Heart left ventricle (tissue), 16 donors: Measurements from ENCODE around the gene TRIM33. TPM values are rescaled to one million over a fixed set of nuclear protein-coding genes. Genes with fewer than 3 reads are reported as not detected.
"Not testable (repeated sequence)": the region's sequence is repeated elsewhere in the genome, so short reads cannot be mapped to it uniquely, and the experiment has no call there.

Source experiments
- ATAC-seq, 4 donors: fragments of 200-7000 bp; cut with Tn5 transposase; one replicate each; pipeline ENCODE4 v1.9.1; 2020 to 2022; ENCODE audit warnings: moderate library complexity in 4 of 4, mild to moderate bottlenecking in 3 of 4, moderate number of reproducible peaks in 1 of 4
- DNase-seq, 5 donors: peaks; one replicate each; pipeline ENCODE4 v3.0.0-alpha.2; 2020
- H3K27ac ChIP-seq, 12 donors: fragments of 200-600 bp; sonication (generic) in 4 of 12; one replicate each; pipeline versions ENCODE4 v1.5.0 to v1.8.0; 2016 to 2022; ENCODE audit warnings: mild to moderate bottlenecking in 2 of 12
- H3K27me3 ChIP-seq, 9 donors: fragments of 200-600 bp; sonication (generic) in 2 of 9; one replicate each; pipeline versions ENCODE4 v1.5.1 to v1.8.0; 2016 to 2022; ENCODE audit warnings: mild to moderate bottlenecking in 3 of 9
- H3K36me3 ChIP-seq, 9 donors: fragments of 200-600 bp; sonication (generic) in 2 of 9; one replicate each; pipeline versions ENCODE4 v1.5.0 to v1.8.0; 2018 to 2022; ENCODE audit warnings: mild to moderate bottlenecking in 2 of 9
- H3K4me1 ChIP-seq, 12 donors: fragments of 200-600 bp; sonication (generic) in 4 of 12; one replicate each; pipeline versions ENCODE4 v1.5.0 to v1.8.0; 2016 to 2022; ENCODE audit warnings: mild to moderate bottlenecking in 3 of 12
- H3K4me3 ChIP-seq, 12 donors: fragments of 200-600 bp; sonication (generic) in 4 of 12; one replicate each; pipeline versions ENCODE4 v1.5.0 to v1.8.0; 2017 to 2022; ENCODE audit warnings: mild to moderate bottlenecking in 9 of 12, moderate library complexity in 4 of 12
- H3K9me3 ChIP-seq, 12 donors: fragments of 200-600 bp; sonication (generic) in 4 of 12; one replicate each; pipeline versions ENCODE4 v1.5.0 to v1.8.0; 2016 to 2022; ENCODE audit warnings: mild to moderate bottlenecking in 1 of 12
- POLR2A ChIP-seq, 2 donors: fragments of 450-650 bp; IDR thresholded peaks; one replicate each; pipeline ENCODE4 v1.6.1; 2017; ENCODE audit warnings: antibody characterized with exemption in 2 of 2, mild to moderate bottlenecking in 2 of 2, moderate library complexity in 2 of 2
- WGBS, 4 donors: extraction: QIAGEN DNeasy Blood & Tissue Kit in 2 of 4; methylation state at CpG; one replicate each; pipeline versions ENCODE4 v1.1.5 to v1.1.7; 2013 to 2018; 5-methylcytosine and 5-hydroxymethylcytosine counted together
- intact Hi-C, 10 donors: fragments of 100-400 bp; cut with DNase I; formaldehyde crosslinking; loops; one replicate each; pipeline versions ENCODE4 v1.11.1 to v1.14.2; 2022
- polyA plus RNA-seq, 2 donors: library from polyadenylated mRNA; stranded (reverse); fragments of 200-250 nt; gene quantifications; one replicate each; pipeline ENCODE4 v1.2.3, GENCODE V29; 2013
- total RNA-seq, 9 donors: library from RNA; depleted of rRNA in 2 of 9; stranded (reverse); fragments of >200 nt in 2 of 9; fragmentation: NEBNext Ultra II Directional in 3 of 9; extraction: Animal tissue kit (Norgen Biotek cat#: 25700) in 3 of 9; gene quantifications; one replicate each; pipeline versions ENCODE4 v1.1.0 to v1.2.4, GENCODE V29; 2016 to 2023
- TF ChIP-seq, protein P1 (sequence below), 12 donors: fragments of 200-600 bp; sonication (generic) in 4 of 12; IDR thresholded peaks; one replicate each; pipeline versions ENCODE4 v1.5.0 to v1.8.0; 2018 to 2022; ENCODE audit warnings: antibody characterized with exemption in 12 of 12, mild to moderate bottlenecking in 5 of 12
- donor health status: ischemic (EF 13 %, LVEDD 7.1; RV severe dilation, severe dysfunction).
- donor health status: healthy with polysubstance abuse.
- donor health status: DM: no; HTN: yes; CAD: no.
- donor health status: DM: no; HTN: no; CAD: no.
- donor health status: ischemic (EF 25% LVEDD 6.9; RV normal size, moderate dysfunction).
- donor health status: ischemic (EF 25% LVEDD 5.7; RV mildly dilated, moderate dysfunction).
- donor health status: healthy.
- donor health status: DM: yes; HTN: yes; CAD: no.
- donor health status: ischemic (EF 35%, LVEDD 5.7; RV mildly dilated, moderate dysfunction).
- donor health status: nonischemic (EF 11% LVEDD 7.7; RV severe dilation, severe dysfunction).
- donor health status: DM: yes; HTN: yes; CAD: no.
- donor health status: PGD.
- donor health status: ischemic (EF 29% LVEDD 5.4; RV normal size, mild dysfunction).
- donor health status: nonischemic (EF 23%, LVEDD 6.1; RV moderate dilation, normal function).

The TRIM33 gene
- total and polyA plus RNA-seq, 11 donors: 6.1 to 30.8 (median 17.3) TPM

DNA sequence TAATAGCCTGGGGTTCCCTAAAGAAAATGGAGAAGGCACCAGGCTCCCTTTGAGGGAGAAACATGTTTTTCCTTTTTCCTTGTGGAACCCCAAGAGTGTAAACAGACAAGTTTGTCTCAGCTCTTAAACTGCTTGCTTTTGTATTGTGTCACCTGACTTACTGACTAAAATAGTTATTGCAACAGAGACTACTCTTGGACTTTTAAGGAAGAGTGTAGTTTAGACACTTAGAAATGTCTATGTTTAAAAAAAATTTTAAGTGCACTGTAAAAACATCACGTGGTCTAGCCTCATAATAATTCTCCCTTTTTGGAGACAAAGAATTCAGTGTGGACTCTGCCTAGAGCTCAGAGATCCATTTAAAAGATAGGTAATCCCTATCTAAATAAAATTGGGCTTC lies 141.1 kb downstream of the TRIM33 start:
- 30 to 39% (median 33%) methylated on average over 1 of the region's 1 CpG for WGBS, 4 donors
- Histone ChIP-seq H3K4me3 (no peak overlapping the region), H3K27ac (peak overlapping the region in 1 of 12 donors; percentile 72), H3K27me3 (no peaks in the 10 kb centered on the region), H3K9me3 (peaks cover 0 to 14% (median 10%) of the 10 kb centered on the region in 12 donors), H3K4me1 (peaks cover 0 to 7% (median 0%) of the 10 kb centered on the region in 12 donors), H3K36me3 (no peaks in the 10 kb centered on the region)
- no peak for ATAC-seq
- no peak for DNase-seq
- intact Hi-C loops: no loop called here
- TF ChIP-seq POLR2A (IDR thresholded peaks at IDR 0.05): no peak
- TF ChIP-seq, protein P1, sequence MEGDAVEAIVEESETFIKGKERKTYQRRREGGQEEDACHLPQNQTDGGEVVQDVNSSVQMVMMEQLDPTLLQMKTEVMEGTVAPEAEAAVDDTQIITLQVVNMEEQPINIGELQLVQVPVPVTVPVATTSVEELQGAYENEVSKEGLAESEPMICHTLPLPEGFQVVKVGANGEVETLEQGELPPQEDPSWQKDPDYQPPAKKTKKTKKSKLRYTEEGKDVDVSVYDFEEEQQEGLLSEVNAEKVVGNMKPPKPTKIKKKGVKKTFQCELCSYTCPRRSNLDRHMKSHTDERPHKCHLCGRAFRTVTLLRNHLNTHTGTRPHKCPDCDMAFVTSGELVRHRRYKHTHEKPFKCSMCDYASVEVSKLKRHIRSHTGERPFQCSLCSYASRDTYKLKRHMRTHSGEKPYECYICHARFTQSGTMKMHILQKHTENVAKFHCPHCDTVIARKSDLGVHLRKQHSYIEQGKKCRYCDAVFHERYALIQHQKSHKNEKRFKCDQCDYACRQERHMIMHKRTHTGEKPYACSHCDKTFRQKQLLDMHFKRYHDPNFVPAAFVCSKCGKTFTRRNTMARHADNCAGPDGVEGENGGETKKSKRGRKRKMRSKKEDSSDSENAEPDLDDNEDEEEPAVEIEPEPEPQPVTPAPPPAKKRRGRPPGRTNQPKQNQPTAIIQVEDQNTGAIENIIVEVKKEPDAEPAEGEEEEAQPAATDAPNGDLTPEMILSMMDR (IDR thresholded peaks at IDR 0.05): no peak

DNA sequence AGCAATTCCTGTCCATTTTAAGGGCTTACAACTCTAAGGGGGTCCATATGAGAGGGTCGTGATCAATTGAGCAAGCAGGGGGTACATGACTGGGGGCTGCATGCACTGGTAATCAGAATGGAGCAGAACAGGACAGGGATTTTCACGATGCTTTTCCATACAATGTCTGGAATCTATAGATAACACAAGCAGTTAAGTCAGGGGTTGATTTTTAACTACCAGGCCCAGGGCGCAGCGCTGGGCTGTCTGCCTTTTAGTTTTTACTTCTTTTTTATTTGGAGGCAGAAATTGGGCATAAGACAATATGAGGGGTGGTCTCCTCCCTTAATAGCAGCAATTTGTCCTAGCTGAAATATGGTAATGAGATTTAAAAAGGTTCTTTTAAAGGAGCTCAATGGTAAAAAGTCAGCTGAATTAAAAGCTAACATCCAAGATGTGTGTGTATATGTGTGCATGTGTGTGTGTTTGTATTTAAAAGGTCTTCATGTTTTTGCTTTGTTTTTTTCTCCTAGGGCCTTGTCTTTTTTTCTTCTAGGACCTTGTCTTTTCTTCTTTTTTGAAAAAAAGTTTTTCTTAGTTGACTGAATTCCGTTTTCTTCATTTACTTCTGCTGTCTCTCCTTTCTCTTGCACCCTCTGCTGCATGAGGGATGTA lies 141.6 kb downstream of the TRIM33 start:
- H3K4me1 ChIP-seq, intact Hi-C loops, H3K27me3 ChIP-seq, ATAC-seq, H3K36me3 ChIP-seq, DNase-seq, H3K4me3 ChIP-seq: not testable (repeated sequence)
- peaks cover 0 to 11% (median 7%) of the 10 kb centered on the region in 12 donors for H3K9me3 ChIP-seq
- 64 to 74% (median 69%) methylated on average over 5 of the region's 5 CpGs for WGBS, 4 donors
- TF ChIP-seq, protein P1 (IDR thresholded peaks at IDR 0.05): peak in 2 of 12 donors; percentile 11 to 14
- peak overlapping the region in 1 of 12 donors; percentile 72 for H3K27ac ChIP-seq

GRCh38 chr1:114368560-114369255 lies 142.3 kb downstream of the TRIM33 start:
- no peaks in the 10 kb centered on the region for H3K36me3 ChIP-seq
- H3K9me3 ChIP-seq: peaks cover 0 to 10% (median 6%) of the 10 kb centered on the region in 12 donors
- TF ChIP-seq POLR2A (IDR thresholded peaks at IDR 0.05): no peak
- TF ChIP-seq, protein P1 (IDR thresholded peaks at IDR 0.05): no peak
- peaks cover 0 to 7% (median 0%) of the 10 kb centered on the region in 12 donors for H3K4me1 ChIP-seq
- no peaks in the 10 kb centered on the region for H3K27me3 ChIP-seq
- H3K4me3 ChIP-seq: no peak overlapping the region
- 89 to 95% (median 90%) methylated on average over 4 to 15 of the region's 15 CpGs for WGBS, 4 donors
- intact Hi-C loops: no loop called here
- no peak for DNase-seq
- H3K27ac ChIP-seq: peak overlapping the region in 1 of 12 donors; percentile 72
- ATAC-seq: no peak

GRCh38 chr1:114367810-114368209 lies 143.2 kb downstream of the TRIM33 start:
- no peak overlapping the region for H3K4me3 ChIP-seq
- TF ChIP-seq, protein P1 (IDR thresholded peaks at IDR 0.05): no peak
- TF ChIP-seq POLR2A (IDR thresholded peaks at IDR 0.05): no peak
- peaks cover 0 to 17% (median 9%) of the 10 kb centered on the region in 12 donors for H3K9me3 ChIP-seq
- H3K4me1 ChIP-seq: peaks cover 0 to 7% (median 0%) of the 10 kb centered on the region in 12 donors
- 74 to 81% (median 76%) methylated on average over 2 of the region's 2 CpGs for WGBS, 4 donors
- H3K27me3 ChIP-seq: no peaks in the 10 kb centered on the region
- intact Hi-C loops: no loop called here
- DNase-seq (no peak), ATAC-seq (no peak)
- H3K27ac ChIP-seq: peak overlapping the region in 1 of 12 donors; percentile 72
- H3K36me3 ChIP-seq: no peaks in the 10 kb centered on the region

DNA sequence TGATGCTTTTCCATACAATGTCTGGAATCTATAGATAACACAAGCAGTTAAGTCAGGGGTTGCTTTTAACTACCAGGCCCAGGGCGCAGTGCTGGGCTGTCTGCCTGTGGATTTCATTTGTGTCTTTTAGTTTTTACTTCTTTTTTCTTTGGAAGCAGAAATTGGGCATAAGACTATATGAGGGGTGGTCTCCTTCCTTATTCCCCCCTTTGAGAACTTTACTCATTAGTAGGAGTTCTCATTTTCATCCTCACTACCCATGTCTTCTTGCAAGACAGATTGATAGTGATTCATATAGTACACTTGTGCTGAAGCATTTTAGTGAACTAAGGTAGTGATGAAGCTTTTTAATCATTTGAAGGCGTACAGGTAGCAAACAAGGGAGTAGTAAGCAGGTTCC lies 147.8 kb downstream of the TRIM33 start:
- H3K4me3 ChIP-seq, H3K27me3 ChIP-seq, DNase-seq, H3K36me3 ChIP-seq, ATAC-seq, H3K4me1 ChIP-seq, H3K27ac ChIP-seq, intact Hi-C loops: not testable (repeated sequence)
- peaks cover 0 to 26% (median 9%) of the 10 kb centered on the region in 12 donors for H3K9me3 ChIP-seq
- WGBS, 4 donors: 79 to 86% (median 83%) methylated on average over 2 of the region's 2 CpGs
